Activated naive CD8-positive, alpha-beta T cell treated with anti-CD3 and anti-CD28 coated beads for 36 hours (primary cell): ENCODE measurements around the gene GART. TPM values are rescaled to one million over a fixed set of nuclear protein-coding genes. Genes with fewer than 3 reads are reported as not detected.
A peak's percentile ranks its signal among the peaks of the same experiment; 100 is the strongest.
"Not testable (repeated sequence)": the region's sequence is repeated elsewhere in the genome, so short reads cannot be mapped to it uniquely, and the experiment has no call there.

ENCODE experiments used
- DNase-seq: peaks from one replicate; pipeline ENCODE4 v3.0.0; 2021
- H3K27ac Mint-ChIP-seq: one replicate; pipeline ENCODE4 v1.8.0; 2022; ENCODE audit warnings: mild to moderate bottlenecking, moderate library complexity, mixed read lengths
- H3K27me3 Mint-ChIP-seq: one replicate; pipeline ENCODE4 v1.8.0; 2022; ENCODE audit warnings: mild to moderate bottlenecking, mixed read lengths
- H3K36me3 Mint-ChIP-seq: one replicate; pipeline ENCODE4 v1.8.0; 2021; ENCODE audit warnings: mild to moderate bottlenecking, mixed read lengths
- H3K4me1 Mint-ChIP-seq: one replicate; pipeline ENCODE4 v1.8.0; 2021; ENCODE audit warnings: mixed read lengths
- H3K4me3 Mint-ChIP-seq: one replicate; pipeline ENCODE4 v1.8.0; 2022; ENCODE audit warnings: mild to moderate bottlenecking, moderate library complexity, mixed read lengths
- H3K9me3 Mint-ChIP-seq: one replicate; pipeline ENCODE4 v1.8.0; 2022; ENCODE audit warnings: mixed read lengths
- total RNA-seq, 2 experiments: library from RNA; stranded (reverse); gene quantifications; one replicate each; pipeline ENCODE4 v1.2.3, GENCODE V29; 2021

Gene GART
- total RNA-seq, result 100 to 1,000 TPM; 259 to 265 TPM

GRCh38 chr21:33541756-33542639 is at the start of gene GART:
Gene GART, minus strand, starts transcription at chr21:33542117. Its CDS starts 2,802 bp downstream, at chr21:33539315.
- Mint-ChIP-seq H3K4me3 (peak within 1 kb of the TSS; percentile 88), H3K27ac (peak within 1 kb of the TSS; percentile 97), H3K27me3 (no peaks in the 10 kb centered on the region), H3K9me3 (no peaks in the 10 kb centered on the region), H3K4me1 (peaks cover 33% of the 10 kb centered on the region), H3K36me3 (peaks cover 60% of the 10 kb centered on the region)
- DNase-seq, result peak; percentile 91

- H3K9me3 Mint-ChIP-seq, result no peaks in the 10 kb centered on the region
- peaks cover 23% of the 10 kb centered on the region for H3K36me3 Mint-ChIP-seq
- peaks cover 16% of the 10 kb centered on the region for H3K4me1 Mint-ChIP-seq
- no peaks in the 10 kb centered on the region for H3K27me3 Mint-ChIP-seq
- peak; percentile 92 for DNase-seq
- H3K27ac Mint-ChIP-seq, result peak within 1 kb of the TSS; percentile 81
- peak within 1 kb of the TSS; percentile 92 for H3K4me3 Mint-ChIP-seq
These were observed 46.8 kb upstream of the GART start, which contains the start of gene DONSON for GRCh38 chr21:33588485-33589335. Gene DONSON, minus strand, starts transcription at chr21:33588684. Its CDS starts 43 bp downstream, at chr21:33588641.

GRCh38 chr21:33587792-33588484 is 46.0 kb upstream of the GART start:
- Mint-ChIP-seq H3K9me3 (no peaks in the 10 kb centered on the region), H3K4me1 (peaks cover 16% of the 10 kb centered on the region), H3K36me3 (peaks cover 23% of the 10 kb centered on the region), H3K27ac (peak overlapping the region; percentile 79), H3K4me3 (peak overlapping the region; percentile 92), H3K27me3 (no peaks in the 10 kb centered on the region)
- DNase-seq, result no peak

- Mint-ChIP-seq H3K36me3 (peaks cover 23% of the 10 kb centered on the region), H3K27ac (no peak overlapping the region), H3K9me3 (no peaks in the 10 kb centered on the region), H3K4me1 (peaks cover 16% of the 10 kb centered on the region), H3K27me3 (no peaks in the 10 kb centered on the region), H3K4me3 (peak overlapping the region; percentile 60)
- no peak for DNase-seq
These were observed 45.0 kb upstream of the GART start for GRCh38 chr21:33586927-33587326.

GRCh38 chr21:33584455-33584854 is 42.5 kb upstream of the GART start:
- Mint-ChIP-seq H3K4me1 (peaks cover 17% of the 10 kb centered on the region), H3K4me3 (no peak overlapping the region), H3K36me3 (peaks cover 23% of the 10 kb centered on the region), H3K9me3 (no peaks in the 10 kb centered on the region), H3K27ac (no peak overlapping the region), H3K27me3 (no peaks in the 10 kb centered on the region)
- no peak for DNase-seq

GRCh38 chr21:33578959-33579542 is 37.1 kb upstream of the GART start:
- H3K4me3 Mint-ChIP-seq, result no peak overlapping the region
- peak overlapping the region; percentile 70 for H3K27ac Mint-ChIP-seq
- DNase-seq, result no peak
- peaks cover 8% of the 10 kb centered on the region for H3K36me3 Mint-ChIP-seq
- peaks cover 5% of the 10 kb centered on the region for H3K4me1 Mint-ChIP-seq
- H3K27me3 Mint-ChIP-seq, result no peaks in the 10 kb centered on the region
- no peaks in the 10 kb centered on the region for H3K9me3 Mint-ChIP-seq

GRCh38 chr21:33578214-33578613 is 36.3 kb upstream of the GART start:
- H3K4me3 Mint-ChIP-seq, result no peak overlapping the region
- H3K9me3 Mint-ChIP-seq, result no peaks in the 10 kb centered on the region
- no peak for DNase-seq
- H3K27me3 Mint-ChIP-seq, result no peaks in the 10 kb centered on the region
- H3K27ac Mint-ChIP-seq, result peak overlapping the region; percentile 70
- peaks cover 5% of the 10 kb centered on the region for H3K4me1 Mint-ChIP-seq
- peaks cover 10% of the 10 kb centered on the region for H3K36me3 Mint-ChIP-seq

GRCh38 chr21:33576741-33577141 is 34.8 kb upstream of the GART start:
- Mint-ChIP-seq H3K27ac (peak overlapping the region; percentile 66), H3K36me3 (peaks cover 11% of the 10 kb centered on the region)
- not testable (repeated sequence) for H3K27me3 Mint-ChIP-seq, H3K4me3 Mint-ChIP-seq, H3K9me3 Mint-ChIP-seq, H3K4me1 Mint-ChIP-seq, DNase-seq

- no peak overlapping the region for H3K4me3 Mint-ChIP-seq
These were observed 30.4 kb upstream of the GART start for GRCh38 chr21:33572350-33572749.

GRCh38 chr21:33569991-33570390 is 28.1 kb upstream of the GART start:
- no peak overlapping the region for H3K4me3 Mint-ChIP-seq
- DNase-seq, result no peak
- H3K27ac Mint-ChIP-seq, result peak overlapping the region; percentile 59
- H3K4me1 Mint-ChIP-seq, result peaks cover 15% of the 10 kb centered on the region
- no peaks in the 10 kb centered on the region for H3K9me3 Mint-ChIP-seq
- no peaks in the 10 kb centered on the region for H3K27me3 Mint-ChIP-seq
- peaks cover 14% of the 10 kb centered on the region for H3K36me3 Mint-ChIP-seq

More at GRCh38 chr21:33572350-33572749, 30.4 kb upstream of the GART start:
- Mint-ChIP-seq H3K27me3 (no peaks in the 10 kb centered on the region), H3K4me1 (peaks cover 15% of the 10 kb centered on the region), H3K27ac (peak overlapping the region; percentile 56), H3K9me3 (no peaks in the 10 kb centered on the region), H3K36me3 (peaks cover 14% of the 10 kb centered on the region)
- no peak for DNase-seq

- Mint-ChIP-seq H3K4me1 (peaks cover 18% of the 10 kb centered on the region), H3K4me3 (no peak overlapping the region), H3K9me3 (no peaks in the 10 kb centered on the region), H3K27ac (no peak overlapping the region), H3K36me3 (peaks cover 11% of the 10 kb centered on the region), H3K27me3 (no peaks in the 10 kb centered on the region)
- DNase-seq, result no peak
These were observed 26.5 kb upstream of the GART start for GRCh38 chr21:33568448-33568847.

- Mint-ChIP-seq H3K27ac (peak overlapping the region; percentile 25), H3K4me3 (no peak overlapping the region), H3K9me3 (no peaks in the 10 kb centered on the region), H3K36me3 (peaks cover 15% of the 10 kb centered on the region), H3K27me3 (no peaks in the 10 kb centered on the region), H3K4me1 (peaks cover 22% of the 10 kb centered on the region)
- no peak for DNase-seq
These were observed 26.0 kb upstream of the GART start for GRCh38 chr21:33567914-33568313.

- Mint-ChIP-seq H3K27ac (no peak overlapping the region), H3K4me3 (no peak overlapping the region), H3K9me3 (no peaks in the 10 kb centered on the region), H3K36me3 (peaks cover 14% of the 10 kb centered on the region), H3K27me3 (no peaks in the 10 kb centered on the region), H3K4me1 (peaks cover 22% of the 10 kb centered on the region)
- DNase-seq, result no peak
These were observed 24.6 kb upstream of the GART start for GRCh38 chr21:33566514-33566913.

- peaks cover 39% of the 10 kb centered on the region for H3K4me1 Mint-ChIP-seq
- no peak overlapping the region for H3K4me3 Mint-ChIP-seq
- H3K27me3 Mint-ChIP-seq, result no peaks in the 10 kb centered on the region
- no peak for DNase-seq
- no peak overlapping the region for H3K27ac Mint-ChIP-seq
- H3K9me3 Mint-ChIP-seq, result no peaks in the 10 kb centered on the region
- peaks cover 40% of the 10 kb centered on the region for H3K36me3 Mint-ChIP-seq
These were observed 20.5 kb upstream of the GART start for GRCh38 chr21:33562389-33562788.
